Measurements from ENCODE around the gene OGFR. TPM values are rescaled to one million over a fixed set of nuclear protein-coding genes. Genes with fewer than 3 reads are reported as not detected.
A peak's percentile ranks its signal among the peaks of the same experiment; 100 is the strongest.

OGFR gene
- total RNA-seq, 1 donor from 2014 or later: 96.5 TPM

GRCh38 chr20:62794007-62794724, 10.5 kb upstream of the OGFR start:
- Mint-ChIP-seq H3K36me3 (ENCODE audit: low read depth, unreplicated experiment) (peaks cover 11% of the 10 kb centered on the region), H3K9me3 (ENCODE audit: unreplicated experiment) (no peaks in the 10 kb centered on the region), H3K4me1 (ENCODE audit: low read depth, unreplicated experiment) (peaks cover 30% of the 10 kb centered on the region), H3K4me3 (ENCODE audit: unreplicated experiment) (peak overlapping the region; percentile 80), H3K27me3 (ENCODE audit: low read depth, unreplicated experiment) (peaks cover 4% of the 10 kb centered on the region), H3K27ac (ENCODE audit: unreplicated experiment) (peak overlapping the region; percentile 89)
- peaks cover 22% of the 10 kb centered on the region for H4K20me1 ChIP-seq (ENCODE audit: insufficient read depth, low read length)
- peaks cover 42% of the 10 kb centered on the region for H3K4me1 ChIP-seq (ENCODE audit: insufficient read depth, low read length)
- H3K27me3 ChIP-seq (ENCODE audit: insufficient read depth, low read length): no peaks in the 10 kb centered on the region
- H2AFZ ChIP-seq (ENCODE audit: low read depth, low read length): peak overlapping the region; percentile 97
- FAIRE-seq: no peak
- no peaks in the 10 kb centered on the region for H3K9me3 ChIP-seq (ENCODE audit: insufficient read depth, low read depth, low read length)
- peaks cover 13% of the 10 kb centered on the region for H3K79me2 ChIP-seq (ENCODE audit: insufficient read depth, low read length)
- H3K36me3 ChIP-seq (ENCODE audit: insufficient read depth, low read length): no peaks in the 10 kb centered on the region
- peak; percentile 82 for DNase-seq (ENCODE audit: low read depth)
- peak overlapping the region; percentile 97 for H3K4me2 ChIP-seq (ENCODE audit: low read length)
- H3K9ac ChIP-seq (ENCODE audit: low read length): peak overlapping the region; percentile 79
- H3K4me3 ChIP-seq (ENCODE audit: insufficient read depth, low read depth, low read length): peak overlapping the region; percentile 70
- H3K27ac ChIP-seq (ENCODE audit: low read depth, low read length): peak overlapping the region; percentile 70
- TF ChIP-seq EZH2 (IDR thresholded peaks at IDR 0.05; ENCODE audit: insufficient read depth, low read length) (no peak), CTCF (IDR thresholded peaks at IDR 0.05; ENCODE audit: insufficient read depth, low read depth, low read length) (no peak)

- TF ChIP-seq CTCF (IDR thresholded peaks at IDR 0.05; ENCODE audit: insufficient read depth, low read depth, low read length): no peak
- no peak for TF ChIP-seq EZH2 (IDR thresholded peaks at IDR 0.05; ENCODE audit: insufficient read depth, low read length)
- Mint-ChIP-seq H3K36me3 (ENCODE audit: low read depth, unreplicated experiment) (peaks cover 17% of the 10 kb centered on the region), H3K4me3 (ENCODE audit: unreplicated experiment) (peak overlapping the region; percentile 84), H3K9me3 (ENCODE audit: unreplicated experiment) (no peaks in the 10 kb centered on the region), H3K4me1 (ENCODE audit: low read depth, unreplicated experiment) (peaks cover 30% of the 10 kb centered on the region), H3K27ac (ENCODE audit: unreplicated experiment) (peak overlapping the region; percentile 89), H3K27me3 (ENCODE audit: low read depth, unreplicated experiment) (no peaks in the 10 kb centered on the region)
- peaks cover 29% of the 10 kb centered on the region for H4K20me1 ChIP-seq (ENCODE audit: insufficient read depth, low read length)
- FAIRE-seq (no peak), DNase-seq (ENCODE audit: low read depth) (peak; percentile 41)
- peaks cover 13% of the 10 kb centered on the region for H3K79me2 ChIP-seq (ENCODE audit: insufficient read depth, low read length)
- H3K4me3 ChIP-seq (ENCODE audit: insufficient read depth, low read depth, low read length): peak overlapping the region; percentile 70
- H3K4me1 ChIP-seq (ENCODE audit: insufficient read depth, low read length): peaks cover 42% of the 10 kb centered on the region
- peak overlapping the region; percentile 48 for H3K27ac ChIP-seq (ENCODE audit: low read depth, low read length)
- H3K4me2 ChIP-seq (ENCODE audit: low read length): peak overlapping the region; percentile 97
- H3K9ac ChIP-seq (ENCODE audit: low read length): peak overlapping the region; percentile 79
- H3K27me3 ChIP-seq (ENCODE audit: insufficient read depth, low read length): no peaks in the 10 kb centered on the region
- H3K9me3 ChIP-seq (ENCODE audit: insufficient read depth, low read depth, low read length): no peaks in the 10 kb centered on the region
- H3K36me3 ChIP-seq (ENCODE audit: insufficient read depth, low read length): no peaks in the 10 kb centered on the region
- H2AFZ ChIP-seq (ENCODE audit: low read depth, low read length): peak overlapping the region; percentile 94
Observed at GRCh38 chr20:62795023-62795761, 9.4 kb upstream of the OGFR start.

Data from astrocyte (in vitro differentiated cells and primary cell).